WTC11 (cell line): ENCODE data around the gene ZNF532. TPM values are rescaled to one million over a fixed set of nuclear protein-coding genes. Genes with fewer than 3 reads are reported as not detected.

Source experiments
- ATAC-seq: fragments of 200-7000 bp; cut with Tn5 transposase; 2 replicates; pipeline ENCODE4 v1.10.0; 2021; ENCODE audit warnings: mild to moderate bottlenecking, moderate library complexity
- CTCF ChIA-PET: fragments of 300-600 bp; sonication (Branson Sonifier 250); formaldehyde crosslinking; loops from one replicate; lab custom pipeline; 2021; ENCODE audit warnings: antibody characterized with exemption; lab: Charles Lee
- POLR2A ChIA-PET: fragments of 350-600 bp; sonication (Branson Sonifier 250); formaldehyde crosslinking; loops from one replicate; lab custom pipeline; 2021; ENCODE audit warnings: antibody characterized with exemption; lab: Charles Lee
- DNase-seq: peaks from one replicate; pipeline ENCODE4 v3.0.0; 2021; ENCODE audit warnings: low spot score
- H3K27ac Mint-ChIP-seq: 2 replicates; pipeline ENCODE4 v1.8.0; 2021; ENCODE audit warnings: mixed read lengths
- H3K27me3 Mint-ChIP-seq: 2 replicates; pipeline ENCODE4 v1.8.0; 2021; ENCODE audit warnings: low read depth, mild to moderate bottlenecking, moderate library complexity, mixed read lengths
- H3K36me3 Mint-ChIP-seq: 2 replicates; pipeline ENCODE4 v1.8.0; 2021; ENCODE audit warnings: mixed read lengths
- H3K4me1 Mint-ChIP-seq: 2 replicates; pipeline ENCODE4 v1.8.0; 2022; ENCODE audit warnings: mixed read lengths
- H3K4me3 Mint-ChIP-seq: 2 replicates; pipeline ENCODE4 v1.8.0; 2021; ENCODE audit warnings: mild to moderate bottlenecking, moderate library complexity, mixed read lengths
- H3K9me3 Mint-ChIP-seq: 2 replicates; pipeline ENCODE4 v1.8.0; 2021; ENCODE audit warnings: mixed read lengths
- EMX1 ChIP-seq: fragments of 250-450 bp; sonication (Bioruptor Pico); IDR thresholded peaks from 2 replicates; pipeline ENCODE4 v1.8.0; 2021; ENCODE audit warnings: mild to moderate bottlenecking
- FOXK1 ChIP-seq: sonication (generic); formaldehyde crosslinking; IDR thresholded peaks from 2 replicates; pipeline ENCODE4 v1.8.0; 2022; ENCODE audit warnings: mild to moderate bottlenecking, moderate library complexity, missing genetic modification reagents
- MAX ChIP-seq: sonication (generic); formaldehyde crosslinking; IDR thresholded peaks from 2 replicates; pipeline ENCODE4 v1.8.0; 2022; ENCODE audit warnings: mild to moderate bottlenecking, missing genetic modification reagents
- NFYB ChIP-seq: sonication (generic); formaldehyde crosslinking; conservative IDR thresholded peaks from 2 replicates; pipeline ENCODE4 v1.8.0; 2022; ENCODE audit warnings: low read depth, missing genetic modification reagents
- PRRX2 ChIP-seq: fragments of 250-450 bp; sonication (Bioruptor Pico); IDR thresholded peaks from 2 replicates; pipeline ENCODE4 v1.8.0; 2021; ENCODE audit warnings: mild to moderate bottlenecking
- RELA ChIP-seq: sonication (generic); formaldehyde crosslinking; IDR thresholded peaks from 2 replicates; pipeline ENCODE4 v1.8.1; 2022; ENCODE audit warnings: missing genetic modification reagents, mild to moderate bottlenecking, borderline replicate concordance
- TCF7 ChIP-seq: sonication (generic); formaldehyde crosslinking; IDR thresholded peaks from 2 replicates; pipeline ENCODE4 v1.8.0; 2022; ENCODE audit warnings: mild to moderate bottlenecking, low read depth, missing genetic modification reagents, moderate library complexity
- ZNF425 ChIP-seq: fragments of 250-450 bp; sonication (Bioruptor Pico); conservative IDR thresholded peaks from 2 replicates; pipeline ENCODE4 v1.9.0; 2021; ENCODE audit warnings: mild to moderate bottlenecking
- ZNF512 ChIP-seq: sonication (generic); formaldehyde crosslinking; IDR thresholded peaks from 2 replicates; pipeline ENCODE4 v1.8.1; 2022; ENCODE audit warnings: missing genetic modification reagents, borderline replicate concordance
- ZNF532 ChIP-seq: fragments of 250-450 bp; sonication (Bioruptor Pico); IDR thresholded peaks from 2 replicates; pipeline ENCODE4 v1.9.0; 2021; ENCODE audit warnings: mild to moderate bottlenecking, borderline replicate concordance
- ZSCAN18 ChIP-seq: fragments of 250-450 bp; sonication (Bioruptor Pico); IDR thresholded peaks from 2 replicates; pipeline ENCODE4 v2.1.2; 2022; ENCODE audit warnings: mild to moderate bottlenecking, moderate library complexity
- total RNA-seq: library from RNA; stranded (reverse); gene quantifications from 3 replicates; pipeline ENCODE4 v1.2.3, GENCODE V29; 2021
- TF ChIP-seq, protein P1 (sequence below): sonication (generic); formaldehyde crosslinking; conservative IDR thresholded peaks from 2 replicates; pipeline ENCODE4 v1.8.1; 2023; ENCODE audit warnings: mild to moderate bottlenecking, low read depth, missing genetic modification reagents, moderate library complexity

Gene ZNF532
- total RNA-seq, 1 experiment from 2014 or later: 171 TPM

- Mint-ChIP-seq H3K4me3 (no peak overlapping the region), H3K27me3 (peaks cover 3% of the 10 kb centered on the region), H3K27ac (no peak overlapping the region), H3K36me3 (peaks cover 14% of the 10 kb centered on the region), H3K4me1 (peaks cover 34% of the 10 kb centered on the region), H3K9me3 (peaks cover 23% of the 10 kb centered on the region)
- ATAC-seq (no peak), DNase-seq (no peak)
- CTCF ChIA-PET: no interaction called here
- TF ChIP-seq ZNF425 (CRISPR knock-in tag): no peak
- peak; percentile 70 for TF ChIP-seq NFYB (CRISPR knock-in tag)
- no peak for TF ChIP-seq TCF7
- POLR2A ChIA-PET: interaction anchor here (0.6 to 0.7 kb wide), 2 partner anchors 37 to 854 kb away, joined by 3 to 4 read pairs; partner anchors contain the start of gene ZNF532
These were observed 37.2 kb upstream of the ZNF532 start for GRCh38 chr18:58827428-58827827.

- peak; percentile 27 for ATAC-seq
- CTCF ChIA-PET: no interaction called here
- Mint-ChIP-seq H3K36me3 (peaks cover 14% of the 10 kb centered on the region), H3K9me3 (peaks cover 23% of the 10 kb centered on the region), H3K27me3 (peaks cover 3% of the 10 kb centered on the region), H3K4me3 (no peak overlapping the region), H3K27ac (no peak overlapping the region), H3K4me1 (peaks cover 34% of the 10 kb centered on the region)
- DNase-seq: no peak
- TF ChIP-seq ZNF512 (CRISPR knock-in tag) (no peak), MAX (CRISPR knock-in tag) (0 out of 2 replicates have a peak, but pooled peaks have one; percentile 27), ZNF532 (CRISPR knock-in tag) (no peak), PRRX2 (CRISPR knock-in tag) (no peak), EMX1 (CRISPR knock-in tag) (no peak), ZSCAN18 (CRISPR knock-in tag) (no peak), FOXK1 (CRISPR knock-in tag) (no peak), RELA (CRISPR knock-in tag) (no peak)
- TF ChIP-seq, protein P1, sequence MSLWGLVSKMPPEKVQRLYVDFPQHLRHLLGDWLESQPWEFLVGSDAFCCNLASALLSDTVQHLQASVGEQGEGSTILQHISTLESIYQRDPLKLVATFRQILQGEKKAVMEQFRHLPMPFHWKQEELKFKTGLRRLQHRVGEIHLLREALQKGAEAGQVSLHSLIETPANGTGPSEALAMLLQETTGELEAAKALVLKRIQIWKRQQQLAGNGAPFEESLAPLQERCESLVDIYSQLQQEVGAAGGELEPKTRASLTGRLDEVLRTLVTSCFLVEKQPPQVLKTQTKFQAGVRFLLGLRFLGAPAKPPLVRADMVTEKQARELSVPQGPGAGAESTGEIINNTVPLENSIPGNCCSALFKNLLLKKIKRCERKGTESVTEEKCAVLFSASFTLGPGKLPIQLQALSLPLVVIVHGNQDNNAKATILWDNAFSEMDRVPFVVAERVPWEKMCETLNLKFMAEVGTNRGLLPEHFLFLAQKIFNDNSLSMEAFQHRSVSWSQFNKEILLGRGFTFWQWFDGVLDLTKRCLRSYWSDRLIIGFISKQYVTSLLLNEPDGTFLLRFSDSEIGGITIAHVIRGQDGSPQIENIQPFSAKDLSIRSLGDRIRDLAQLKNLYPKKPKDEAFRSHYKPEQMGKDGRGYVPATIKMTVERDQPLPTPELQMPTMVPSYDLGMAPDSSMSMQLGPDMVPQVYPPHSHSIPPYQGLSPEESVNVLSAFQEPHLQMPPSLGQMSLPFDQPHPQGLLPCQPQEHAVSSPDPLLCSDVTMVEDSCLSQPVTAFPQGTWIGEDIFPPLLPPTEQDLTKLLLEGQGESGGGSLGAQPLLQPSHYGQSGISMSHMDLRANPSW: no peak
- POLR2A ChIA-PET: no interaction called here
These were observed 36.8 kb upstream of the ZNF532 start for GRCh38 chr18:58827886-58828285.
